ENCODE results near the gene DRC7.
"Not testable (repeated sequence)": the region's sequence is repeated elsewhere in the genome, so short reads cannot be mapped to it uniquely, and the experiment has no call there.

Gene DRC7

GRCh38 chr16:57738844-57739243, 44.2 kb downstream of the DRC7 start:
- no peak for DNase-seq

DNA sequence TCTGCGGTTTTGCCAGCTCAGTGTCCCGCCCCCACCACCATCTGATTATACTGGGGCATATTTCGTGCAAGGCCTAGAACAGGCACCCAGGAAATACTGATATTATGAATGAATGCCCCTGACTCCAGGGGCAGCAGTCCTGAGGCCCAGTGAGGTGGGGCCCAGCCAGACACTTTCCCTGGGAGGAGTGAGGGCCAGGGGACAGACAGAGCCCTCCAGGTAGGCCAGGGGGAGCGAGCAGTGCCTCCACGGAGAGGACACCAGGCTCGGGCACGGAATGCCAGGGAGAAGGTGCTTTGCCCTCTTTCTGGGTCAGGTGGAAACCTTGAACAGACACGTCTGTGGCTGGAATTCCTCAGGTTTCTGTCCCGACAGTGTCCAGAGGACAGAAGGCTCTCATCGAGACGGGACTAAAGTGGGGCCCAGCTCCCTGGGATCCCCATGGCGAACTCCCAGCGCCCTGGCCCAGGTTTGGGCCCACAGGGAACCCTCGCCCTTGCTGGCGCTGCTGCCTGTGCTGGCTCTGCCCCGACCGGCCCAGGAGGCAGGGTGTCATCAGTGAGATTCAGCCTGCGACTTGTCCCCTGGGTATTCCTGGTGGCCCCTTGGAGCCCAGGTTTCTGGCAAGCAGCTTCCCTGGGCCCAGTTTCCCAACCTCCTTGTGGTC, 45.3 kb downstream of the DRC7 start:
- DNase-seq, result no peak

GRCh38 chr16:57740423-57741071, 45.9 kb downstream of the DRC7 start:
- DNase-seq, result no peak

DNA sequence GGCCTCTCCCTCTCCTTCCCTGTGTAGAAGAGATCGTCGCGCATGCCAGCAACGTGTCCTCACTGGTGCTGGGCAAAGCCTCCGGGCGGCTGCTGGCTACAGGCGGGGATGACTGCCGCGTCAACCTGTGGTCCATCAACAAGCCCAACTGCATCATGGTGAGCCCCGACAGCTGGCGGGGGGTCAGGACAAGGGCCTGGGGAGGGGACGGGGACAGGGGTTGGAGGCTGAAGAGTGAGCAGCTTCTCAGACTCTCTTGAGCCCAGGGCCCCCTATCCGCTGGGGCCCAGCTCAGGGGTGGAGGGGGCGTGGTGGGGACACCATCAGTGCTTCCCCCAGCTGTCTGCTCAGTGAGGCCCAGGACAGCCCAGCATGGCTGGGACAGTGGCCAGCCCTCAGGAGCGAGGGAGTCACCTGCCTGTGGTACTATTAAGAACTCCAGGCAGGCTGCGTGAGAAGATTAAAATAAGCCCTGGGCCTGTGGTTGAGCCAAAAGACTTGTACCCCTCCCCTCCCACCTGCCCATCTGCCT, 47.1 kb downstream of the DRC7 start:
- DNase-seq, result no peak

DNA sequence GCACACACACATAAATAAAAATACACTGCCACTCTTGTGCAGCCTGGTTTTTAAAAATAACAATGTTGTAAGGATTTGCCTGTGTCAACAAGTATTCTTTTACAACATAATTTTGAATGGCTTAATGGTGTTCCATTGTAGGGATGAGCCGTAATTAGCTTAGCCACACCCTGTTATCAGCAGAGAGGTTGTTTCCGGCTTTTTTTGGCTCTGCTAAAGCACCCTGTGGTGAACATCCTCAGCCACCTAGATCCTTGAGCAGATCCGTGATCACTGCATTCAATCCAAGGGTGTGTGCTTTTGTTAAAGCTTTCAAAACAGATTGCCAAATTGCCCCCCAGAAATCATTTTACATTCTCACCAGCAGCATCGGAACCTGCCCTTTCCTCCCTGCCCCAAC, 47.9 kb downstream of the DRC7 start:
- DNase-seq, result no peak

DNA sequence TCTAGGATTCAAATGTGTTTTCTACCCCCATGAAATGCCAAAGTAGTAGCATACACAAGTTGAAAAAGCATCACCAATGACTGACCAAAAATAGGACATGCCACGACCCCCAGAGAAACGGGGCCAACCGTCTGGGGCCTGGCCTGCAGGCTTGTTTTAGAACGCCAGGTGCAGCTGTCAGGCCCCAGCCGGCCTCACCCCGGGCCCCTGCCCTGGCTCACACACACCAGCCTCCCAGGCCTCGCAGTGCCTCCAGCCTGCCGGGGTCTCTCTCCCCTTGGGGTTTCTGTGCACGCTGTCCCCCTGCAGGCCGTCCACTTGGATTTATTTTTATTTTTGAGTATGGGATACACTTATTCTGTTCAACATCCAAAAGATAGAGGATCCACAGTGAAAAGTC, 48.9 kb downstream of the DRC7 start:
- no peak for DNase-seq

DNA sequence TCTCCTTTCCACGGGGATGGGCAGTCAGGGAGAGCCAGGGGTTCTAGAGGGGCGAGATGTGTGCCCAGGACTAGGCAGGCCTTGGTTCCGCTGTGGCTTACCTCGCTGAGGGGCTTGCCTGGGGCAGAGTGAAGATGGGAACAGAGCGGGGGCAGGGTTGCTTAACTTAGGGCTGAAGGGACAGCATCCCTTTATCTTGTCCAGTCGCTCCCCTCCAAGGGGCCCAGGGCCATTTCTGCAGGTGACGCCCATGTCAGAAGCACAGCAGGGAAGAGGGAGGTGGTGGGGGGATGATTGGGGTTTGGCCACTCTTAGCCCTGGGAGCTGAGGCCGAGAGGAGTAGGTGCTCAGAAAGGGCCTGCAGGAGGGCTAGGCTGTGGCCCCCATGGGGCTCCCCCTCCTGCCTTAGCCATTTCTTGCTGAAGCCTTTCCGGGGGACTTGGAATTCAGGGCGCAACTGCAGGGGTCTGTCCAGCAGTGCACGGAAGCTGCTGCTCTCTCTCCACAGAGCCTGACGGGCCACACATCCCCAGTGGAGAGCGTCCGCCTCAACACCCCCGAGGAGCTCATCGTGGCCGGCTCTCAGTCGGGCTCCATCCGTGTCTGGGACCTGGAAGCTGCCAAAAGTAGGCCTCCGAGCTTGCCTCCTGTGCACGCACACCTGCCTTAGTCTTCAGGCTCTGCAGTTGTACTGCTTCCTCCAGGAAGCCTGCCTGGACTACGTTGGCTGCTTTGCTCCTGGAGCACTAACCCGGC, 49.5 kb downstream of the DRC7 start:
- no peak for DNase-seq

DNA sequence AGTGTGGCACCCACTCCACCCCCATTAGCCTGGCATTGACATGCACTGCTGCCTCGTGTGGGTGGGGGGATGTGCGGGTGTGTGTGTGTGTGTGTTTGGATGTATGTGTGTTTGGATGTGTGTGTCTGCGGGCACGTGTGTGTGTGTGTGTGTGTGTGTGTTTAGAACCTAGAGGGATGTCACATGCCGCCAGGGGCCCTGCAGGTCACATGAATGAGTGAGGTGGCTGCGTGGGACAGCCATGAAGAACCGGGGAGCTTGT, 50.0 kb downstream of the DRC7 start:
- no peak for DNase-seq

- no peak for DNase-seq
These were observed 51.2 kb downstream of the DRC7 start for GRCh38 chr16:57745768-57746167.

DNA sequence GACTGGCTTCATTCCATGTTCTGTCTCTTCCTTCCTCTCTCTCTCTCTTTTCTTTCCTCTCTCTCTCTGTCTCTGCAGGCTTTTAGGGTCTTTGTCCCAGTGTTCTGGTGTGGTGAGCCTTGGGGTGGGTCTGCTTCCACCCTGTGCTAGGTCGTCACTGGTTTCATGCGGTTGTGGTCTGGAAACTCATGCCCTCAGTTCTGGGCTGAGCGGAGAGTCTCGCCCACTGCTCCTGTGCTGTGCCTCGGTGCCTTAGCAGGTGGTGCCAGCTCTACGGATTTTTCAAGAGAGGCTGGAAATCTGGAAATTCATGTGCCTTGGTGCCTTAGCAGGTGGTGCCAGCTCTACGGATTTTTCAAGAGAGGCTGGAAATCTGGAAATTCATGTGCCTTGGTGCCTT, 51.7 kb downstream of the DRC7 start:
- DNase-seq, result not testable (repeated sequence)

- DNase-seq, result no peak
These were observed 52.5 kb downstream of the DRC7 start for GRCh38 chr16:57747091-57747490.

DNA sequence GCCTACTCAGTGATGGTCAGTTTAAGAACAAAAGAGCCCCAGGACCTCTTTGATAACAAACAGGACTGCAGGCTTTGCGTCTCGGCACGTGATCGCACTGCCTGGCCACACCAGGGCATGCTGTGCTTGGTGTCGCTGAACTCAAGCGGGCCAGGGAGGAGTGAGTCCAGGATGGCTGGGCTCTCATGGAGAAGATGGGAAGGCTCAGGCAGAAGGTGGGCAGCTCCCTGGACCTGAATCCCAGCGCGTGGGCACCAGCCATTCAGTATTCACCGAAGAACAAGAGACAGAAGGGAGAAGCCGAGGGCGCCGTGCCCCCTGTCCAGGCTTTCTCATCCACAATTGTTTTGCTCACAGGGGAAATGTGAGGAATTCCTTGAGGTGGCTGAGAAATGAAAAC, 52.9 kb downstream of the DRC7 start:
- no peak for DNase-seq

- DNase-seq, result no peak
These were observed 53.4 kb downstream of the DRC7 start for GRCh38 chr16:57747996-57748395.

DNA sequence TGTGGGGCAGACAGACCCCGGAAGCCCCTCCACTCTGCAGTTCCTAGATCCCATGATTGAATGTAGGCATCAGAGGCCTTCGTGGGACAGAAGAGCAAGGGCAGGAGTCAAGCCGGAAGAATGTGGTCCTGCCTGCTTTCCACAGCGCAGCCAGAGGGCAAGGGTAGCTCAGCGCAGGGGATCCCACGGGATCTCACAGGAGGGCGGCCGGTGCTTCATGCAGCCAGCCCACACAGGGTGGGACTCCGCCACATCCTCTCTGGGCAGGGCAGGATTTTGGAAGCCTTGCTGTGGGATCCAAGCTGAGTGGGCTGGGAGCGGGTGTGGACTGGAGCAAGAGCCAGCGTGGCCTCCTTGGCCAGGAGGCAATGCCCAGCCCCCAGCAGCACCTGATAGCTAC, 54.0 kb downstream of the DRC7 start:
- DNase-seq, result no peak

DNA sequence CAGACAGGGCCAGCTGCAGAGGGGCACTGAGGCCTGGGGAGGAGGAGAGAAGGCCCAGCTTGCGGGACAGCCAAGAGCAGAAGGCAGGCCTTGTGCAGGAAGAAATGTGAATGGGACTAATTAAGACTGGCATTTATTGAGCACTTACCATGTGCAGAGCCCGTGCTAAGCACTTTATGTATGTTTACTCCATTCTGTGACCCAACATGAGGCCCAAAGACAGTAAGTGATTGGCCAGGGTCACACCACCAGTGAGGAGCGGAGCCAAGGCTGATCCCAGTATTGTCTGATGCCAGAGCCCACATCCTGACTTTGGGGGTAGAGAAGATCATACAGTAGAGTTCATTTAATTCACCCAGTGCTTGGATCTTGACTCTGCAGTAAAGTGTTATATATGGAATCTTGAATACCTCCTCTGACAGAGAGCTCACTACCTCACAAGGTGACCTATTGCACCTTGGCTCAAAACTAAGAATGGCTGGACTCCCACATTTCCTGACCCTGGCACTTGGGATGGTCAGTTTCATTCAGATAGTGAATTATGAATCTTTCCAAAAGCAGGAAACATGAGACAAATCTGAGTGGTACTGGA, 54.6 kb downstream of the DRC7 start:
- DNase-seq, result no peak

DNA sequence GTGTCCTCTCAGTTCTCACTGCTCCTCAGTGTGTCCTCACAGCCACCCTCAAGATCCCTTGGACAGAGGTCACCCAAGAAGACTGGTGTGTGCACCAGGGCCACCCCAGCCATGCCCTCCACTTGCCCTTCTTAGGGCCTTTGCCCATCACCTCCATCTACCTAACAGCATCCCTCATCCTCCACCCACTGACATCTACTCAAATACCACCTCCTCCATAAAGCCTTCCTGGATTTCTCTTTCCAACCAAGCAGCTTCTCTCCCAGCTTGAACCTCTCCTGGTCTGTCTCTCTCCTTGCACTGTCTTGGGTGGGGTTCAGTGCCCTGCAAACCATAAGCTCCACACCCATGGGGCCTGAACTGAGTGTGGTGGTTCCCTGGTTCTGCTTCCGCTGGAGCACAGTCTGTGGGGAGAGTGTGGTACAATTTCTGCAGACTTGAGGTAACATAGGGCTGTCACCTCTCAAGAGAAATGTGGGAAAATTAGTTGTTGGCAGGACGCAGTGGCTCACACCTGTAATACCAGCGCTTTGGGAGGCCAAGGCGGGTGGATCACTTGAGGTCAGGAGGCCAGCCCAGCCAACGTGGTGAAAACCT, 55.3 kb downstream of the DRC7 start:
- DNase-seq, result no peak

GRCh38 chr16:57750796-57751538, 56.4 kb downstream of the DRC7 start:
- DNase-seq, result no peak

DNA sequence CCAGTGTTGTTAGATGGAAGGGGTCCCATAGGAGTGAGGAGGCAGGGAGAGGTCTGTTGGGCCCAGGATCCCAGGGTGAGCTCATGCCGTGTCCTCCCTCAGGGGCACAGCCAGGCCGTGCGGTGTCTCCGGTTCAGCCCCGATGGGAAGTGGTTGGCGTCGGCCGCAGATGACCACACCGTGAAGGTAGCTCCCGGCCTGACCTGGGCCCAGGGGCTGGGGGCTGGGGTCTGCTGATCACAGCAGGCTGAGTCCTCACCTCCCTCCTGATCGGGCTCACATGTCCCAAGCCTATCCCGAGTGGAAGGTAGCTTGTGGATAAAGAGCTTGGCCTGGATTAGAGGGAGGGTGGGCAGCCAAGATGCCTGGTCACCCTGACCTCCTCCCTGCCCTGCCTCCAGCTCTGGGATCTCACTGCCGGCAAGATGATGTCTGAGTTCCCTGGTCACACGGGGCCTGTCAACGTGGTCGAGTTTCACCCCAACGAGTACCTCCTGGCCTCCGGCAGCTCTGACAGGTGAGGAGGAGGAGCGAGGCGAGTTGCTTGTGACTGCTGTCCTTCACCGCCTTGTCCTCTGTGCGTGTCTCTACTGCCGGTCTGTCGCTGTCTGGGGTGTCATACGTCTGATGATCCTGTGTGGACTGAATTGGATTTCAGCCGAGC, 57.1 kb downstream of the DRC7 start:
- no peak for DNase-seq

DNA sequence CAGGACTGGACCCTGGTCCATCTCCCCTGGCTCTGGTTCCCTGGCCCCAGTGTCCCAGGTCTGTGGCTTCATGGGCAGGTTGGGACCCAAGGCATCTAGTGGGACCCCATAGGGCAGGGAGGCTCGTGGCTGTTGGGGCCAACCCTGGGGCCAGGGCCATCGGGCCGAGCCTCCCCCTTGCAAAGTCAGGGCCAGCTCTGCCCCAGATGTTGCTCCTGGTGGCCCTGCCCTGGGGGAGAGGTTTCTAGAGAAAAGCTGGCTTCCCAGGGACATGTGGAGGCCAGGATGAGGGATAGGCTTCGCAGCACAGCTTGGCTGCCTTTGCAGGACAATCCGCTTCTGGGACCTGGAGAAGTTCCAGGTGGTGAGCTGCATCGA, 57.6 kb downstream of the DRC7 start:
- no peak for DNase-seq

DNA sequence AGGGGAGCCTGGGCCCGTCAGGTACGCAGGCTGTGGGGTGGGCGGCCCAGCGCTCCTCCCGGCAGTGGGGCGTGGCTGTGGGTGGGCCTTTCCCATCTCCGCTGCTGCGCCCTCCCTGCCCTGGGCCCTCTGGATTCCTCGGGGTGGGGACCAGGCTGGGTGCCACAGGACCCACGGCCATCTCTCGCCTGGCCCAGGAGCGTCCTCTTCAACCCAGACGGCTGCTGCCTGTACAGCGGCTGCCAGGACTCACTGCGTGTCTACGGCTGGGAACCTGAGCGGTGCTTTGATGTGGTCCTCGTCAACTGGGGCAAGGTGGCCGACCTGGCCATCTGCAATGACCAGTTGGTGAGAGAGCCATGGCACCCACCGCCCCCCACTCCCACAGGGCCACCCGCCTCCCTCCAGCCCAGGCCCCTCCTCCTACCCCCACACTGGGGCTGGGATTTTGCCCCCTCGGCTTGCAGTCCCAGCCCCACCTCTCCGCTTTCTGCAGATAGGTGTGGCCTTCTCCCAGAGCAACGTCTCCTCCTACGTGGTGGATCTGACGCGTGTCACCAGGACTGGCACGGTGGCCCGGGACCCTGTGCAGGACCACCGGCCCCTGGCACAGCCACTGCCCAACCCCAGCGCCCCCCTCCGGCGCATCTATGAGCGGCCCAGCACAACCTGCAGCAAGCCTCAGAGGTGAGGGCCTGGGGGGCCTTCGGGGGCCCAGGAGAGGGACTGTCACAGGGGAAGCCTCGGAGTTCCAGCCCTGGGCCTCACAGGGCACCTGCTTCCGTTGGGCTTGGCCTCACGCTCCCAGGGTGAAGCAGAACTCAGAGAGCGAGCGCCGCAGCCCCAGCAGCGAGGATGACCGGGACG, 58.2 kb downstream of the DRC7 start:
- DNase-seq, result no peak

All from NCI-H187 treated with DMSO at 0.1 percent for 48 hours (cell line).